ENCODE measurements around the gene SPTSSB. TPM values are rescaled to one million over a fixed set of nuclear protein-coding genes. Genes with fewer than 3 reads are reported as not detected.

Gene SPTSSB
- polyA plus RNA-seq, 1 experiment: not detected

- peak; percentile 82 for DNase-seq (ENCODE audit: low read depth)
- H3K27me3 ChIP-seq (ENCODE audit: control insufficient read depth, insufficient read depth, low read length): no peaks in the 10 kb centered on the region; the same call in 1 of the 2 replicates
- CTCF ChIA-PET: interaction anchor here (1.0 to 1.7 kb wide), 2 partner anchors 22 to 127 kb away, joined by 3 to 4 read pairs; no protein-coding TSS in a partner anchor
- POLR2A ChIA-PET: interaction anchor here (0.6 kb wide), 1 partner anchor 1593 kb away, joined by 3 read pairs; no protein-coding TSS in a partner anchor
- H3K36me3 ChIP-seq (ENCODE audit: control insufficient read depth, insufficient read depth, low read length): no peaks in the 10 kb centered on the region
- H3K4me3 ChIP-seq (ENCODE audit: low read depth, low read length): no peak overlapping the region
- no peak for TF ChIP-seq CTCF (IDR thresholded peaks at IDR 0.05; ENCODE audit: insufficient read depth, low read depth, low read length)
Measured at GRCh38 chr3:161401389-161401788, 30.1 kb upstream of the SPTSSB start.

- DNase-seq (ENCODE audit: low read depth): no peak
- Histone ChIP-seq H3K27me3 (ENCODE audit: control insufficient read depth, insufficient read depth, low read length) (no peaks in the 10 kb centered on the region), H3K4me3 (ENCODE audit: low read depth, low read length) (no peak overlapping the region), H3K36me3 (ENCODE audit: control insufficient read depth, insufficient read depth, low read length) (no peaks in the 10 kb centered on the region)
- ChIA-PET POLR2A (no interaction called here), CTCF (interaction anchor here (0.9 to 1.7 kb wide), 2 partner anchors 11 to 126 kb away, joined by 4 read pairs; no protein-coding TSS in a partner anchor)
- no peak for TF ChIP-seq CTCF (IDR thresholded peaks at IDR 0.05; ENCODE audit: insufficient read depth, low read depth, low read length)
Measured at GRCh38 chr3:161400650-161401049, 29.3 kb upstream of the SPTSSB start.

DNA sequence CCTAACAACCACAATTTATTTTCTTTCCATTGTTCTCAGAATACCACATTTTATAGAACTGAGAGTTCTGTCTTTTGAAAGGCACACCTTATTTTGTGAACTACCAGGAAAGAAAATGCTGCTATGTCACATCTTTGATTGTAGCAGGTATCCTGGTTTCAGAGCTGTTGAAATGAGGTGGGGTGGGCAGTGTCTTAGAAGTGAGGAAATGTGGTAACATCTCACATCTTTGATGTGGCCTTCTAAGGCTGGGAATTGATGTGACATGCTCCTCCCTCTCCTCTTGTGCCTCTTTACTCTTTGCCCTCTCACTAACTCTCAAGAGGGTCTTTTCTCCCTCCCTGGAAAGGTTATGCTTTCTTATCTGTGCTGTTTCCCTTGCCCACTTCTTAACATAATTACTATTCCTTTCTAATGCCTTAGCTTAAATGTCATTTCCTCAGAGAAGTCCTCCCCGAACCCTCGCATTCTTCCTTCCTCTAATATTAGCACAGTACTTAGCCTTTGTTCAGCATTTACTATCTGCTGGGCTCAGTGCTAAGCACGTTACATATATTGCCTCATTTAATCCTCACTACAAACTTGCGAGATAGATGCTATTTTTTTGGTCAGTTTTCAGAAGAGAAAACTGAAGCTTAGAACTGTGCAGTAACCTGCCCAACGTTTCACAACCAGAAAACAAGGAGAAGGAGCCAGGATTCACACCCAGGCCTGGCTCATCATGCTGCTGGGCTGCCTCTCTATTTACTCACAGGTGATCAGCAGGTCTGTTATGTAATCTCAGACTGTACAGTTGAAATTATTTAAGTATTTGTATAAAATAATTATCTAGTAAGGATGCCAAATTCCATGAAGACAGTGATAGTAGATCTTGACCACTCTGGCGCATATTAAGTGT is 24.0 kb upstream of the SPTSSB start:
- no peaks in the 10 kb centered on the region for H3K36me3 ChIP-seq (ENCODE audit: control insufficient read depth, insufficient read depth, low read length)
- CTCF ChIA-PET: interaction anchor here (1.4 kb wide), 1 partner anchor 120 kb away, joined by 5 read pairs; no protein-coding TSS in a partner anchor
- H3K27me3 ChIP-seq (ENCODE audit: control insufficient read depth, insufficient read depth, low read length): no peaks in the 10 kb centered on the region
- no peak for TF ChIP-seq CTCF (IDR thresholded peaks at IDR 0.05; ENCODE audit: insufficient read depth, low read depth, low read length)
- DNase-seq (ENCODE audit: low read depth): no peak
- POLR2A ChIA-PET: no interaction called here
- no peak overlapping the region for H3K4me3 ChIP-seq (ENCODE audit: low read depth, low read length)

DNA sequence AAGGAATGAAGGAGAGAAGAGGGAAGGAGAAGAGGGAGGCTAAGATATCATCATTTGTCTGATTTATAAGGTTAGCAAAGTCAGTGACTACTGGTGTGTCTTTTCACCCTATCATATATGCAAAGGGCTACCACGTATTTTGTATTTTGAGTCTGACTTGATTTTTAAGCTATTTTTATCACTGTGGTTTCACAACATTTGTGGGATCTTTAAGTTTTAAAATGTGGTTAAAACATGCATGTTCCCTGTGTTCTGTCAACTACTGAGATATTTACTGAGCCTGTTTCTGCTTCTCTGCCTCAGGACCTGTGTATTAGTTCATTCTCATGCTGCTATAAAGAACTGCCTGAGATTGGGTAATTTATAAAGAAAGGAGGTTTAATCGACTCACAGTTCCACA is 22.5 kb upstream of the SPTSSB start:
- TF ChIP-seq CTCF (IDR thresholded peaks at IDR 0.05; ENCODE audit: insufficient read depth, low read depth, low read length): no peak
- POLR2A ChIA-PET: no interaction called here
- CTCF ChIA-PET: no interaction called here
- no peak for DNase-seq (ENCODE audit: low read depth)
- H3K4me3 ChIP-seq (ENCODE audit: low read depth, low read length): no peak overlapping the region
- no peaks in the 10 kb centered on the region for H3K27me3 ChIP-seq (ENCODE audit: control insufficient read depth, insufficient read depth, low read length)
- no peaks in the 10 kb centered on the region for H3K36me3 ChIP-seq (ENCODE audit: control insufficient read depth, insufficient read depth, low read length)

DNA sequence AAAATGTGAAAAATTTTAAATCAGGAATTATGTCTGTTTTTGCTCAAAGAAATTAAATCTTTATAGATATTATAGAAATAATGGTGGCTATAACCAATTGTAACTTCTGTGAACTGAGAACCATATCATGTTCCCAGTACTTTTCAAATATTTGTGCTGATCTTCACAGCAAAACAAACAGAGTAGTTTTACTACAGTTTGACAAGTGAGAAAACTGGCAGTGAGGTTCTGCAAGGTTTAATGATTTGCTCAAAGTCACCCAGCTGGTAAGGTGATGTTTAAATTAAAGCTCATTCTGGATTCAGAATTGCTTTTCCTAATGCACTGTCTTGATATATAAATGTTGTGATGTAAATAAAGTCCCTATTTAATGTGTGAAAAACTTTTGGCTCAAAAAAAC is 22.0 kb upstream of the SPTSSB start:
- POLR2A ChIA-PET: no interaction called here
- no peak for DNase-seq (ENCODE audit: low read depth)
- CTCF ChIA-PET: no interaction called here

More for the DNA sequence above, 22.0 kb upstream of the SPTSSB start:
- Histone ChIP-seq H3K27me3 (ENCODE audit: control insufficient read depth, insufficient read depth, low read length) (no peaks in the 10 kb centered on the region), H3K4me3 (ENCODE audit: low read depth, low read length) (no peak overlapping the region), H3K36me3 (ENCODE audit: control insufficient read depth, insufficient read depth, low read length) (no peaks in the 10 kb centered on the region)
- TF ChIP-seq CTCF (IDR thresholded peaks at IDR 0.05; ENCODE audit: insufficient read depth, low read depth, low read length): no peak

Data from BJ (cell line).